Bronchial epithelial cell (primary cell): Measurements from ENCODE around the gene EIF1B. TPM values are rescaled to one million over a fixed set of nuclear protein-coding genes. Genes with fewer than 3 reads are reported as not detected.

Experiments used
- DNase-seq: peaks from one replicate; pipeline ENCODE4 v3.0.0-alpha.2; 2010; ENCODE audit warnings: low read depth
- FAIRE-seq: peaks from 2 replicates; lab custom pipeline; 2011; peaks lifted over from hg19 to GRCh38; lab: Jason Lieb, UNC
- H3K27me3 ChIP-seq: 2 replicates; pipeline ENCODE4 v1.5.1; 2011; ENCODE audit warnings: low read length; ENCODE audit not compliant: control insufficient read depth, insufficient read depth
- H3K36me3 ChIP-seq: 2 replicates; pipeline ENCODE4 v1.5.1; 2011; ENCODE audit warnings: low read length; ENCODE audit not compliant: control insufficient read depth, insufficient read depth
- H3K4me3 ChIP-seq: 2 replicates; pipeline ENCODE4 v1.5.1; 2011; ENCODE audit warnings: mild to moderate bottlenecking, low read depth, low read length, control low read depth
- CTCF ChIP-seq: IDR thresholded peaks from 2 replicates; pipeline ENCODE4 v1.5.1; 2011; ENCODE audit warnings: mild to moderate bottlenecking, moderate library complexity, low read length, control low read depth, inconsistent platforms; ENCODE audit not compliant: insufficient read depth, severe bottlenecking
- total RNA-seq: library from RNA; depleted of rRNA; stranded (reverse); fragments of >200 nt; gene quantifications from 2 replicates; pipeline ENCODE4 v1.2.1, GENCODE V29; 2014

EIF1B gene
- total RNA-seq, 1 donor from 2014 or later = 10.5 TPM

GRCh38 chr3:40355410-40355809 lies 45.9 kb downstream of the EIF1B start:
- DNase-seq (no peak), FAIRE-seq (no peak)
- H3K27me3 ChIP-seq = no peaks in the 10 kb centered on the region
- no peak for TF ChIP-seq CTCF
- no peak overlapping the region for H3K4me3 ChIP-seq
- no peaks in the 10 kb centered on the region for H3K36me3 ChIP-seq

- Histone ChIP-seq H3K4me3 (no peak overlapping the region), H3K27me3 (no peaks in the 10 kb centered on the region), H3K36me3 (no peaks in the 10 kb centered on the region)
- no peak for TF ChIP-seq CTCF
- DNase-seq (no peak), FAIRE-seq (no peak)
Measured at GRCh38 chr3:40358454-40358853, 48.9 kb downstream of the EIF1B start.

Other genes starting within 250 kb of the EIF1B start
- gene ENTPD3, start 77.5 kb downstream of the EIF1B start, total RNA-seq = 8.4 and 18.1 TPM in 2 replicates
- 532 and 659 TPM in 2 replicates for gene RPL14, start 147.6 kb downstream of the EIF1B start, total RNA-seq
- 5.3 and 5.6 TPM in 2 replicates for gene ZNF619, start 167.4 kb downstream of the EIF1B start, total RNA-seq
- gene ZNF620, start 196.3 kb downstream of the EIF1B start, total RNA-seq = 0.38 and 0.53 TPM in 2 replicates
- gene ZNF621, start 215.3 kb downstream of the EIF1B start, total RNA-seq = 12.9 and 14.5 TPM in 2 replicates